WTC11 (cell line): ENCODE measurements around the gene CDIPT. TPM values are rescaled to one million over a fixed set of nuclear protein-coding genes. Genes with fewer than 3 reads are reported as not detected.

Source experiments
- ATAC-seq: fragments of 200-7000 bp; cut with Tn5 transposase; 2 replicates; pipeline ENCODE4 v1.10.0; 2021; ENCODE audit warnings: mild to moderate bottlenecking, moderate library complexity
- CTCF ChIA-PET: fragments of 300-600 bp; sonication (Branson Sonifier 250); formaldehyde crosslinking; loops from one replicate; lab custom pipeline; 2021; ENCODE audit warnings: antibody characterized with exemption; lab: Charles Lee
- POLR2A ChIA-PET: fragments of 350-600 bp; sonication (Branson Sonifier 250); formaldehyde crosslinking; loops from one replicate; lab custom pipeline; 2021; ENCODE audit warnings: antibody characterized with exemption; lab: Charles Lee
- DNase-seq: peaks from one replicate; pipeline ENCODE4 v3.0.0; 2021; ENCODE audit warnings: low spot score
- H3K27ac Mint-ChIP-seq: 2 replicates; pipeline ENCODE4 v1.8.0; 2021; ENCODE audit warnings: mixed read lengths
- H3K27me3 Mint-ChIP-seq: 2 replicates; pipeline ENCODE4 v1.8.0; 2021; ENCODE audit warnings: low read depth, mild to moderate bottlenecking, moderate library complexity, mixed read lengths
- H3K36me3 Mint-ChIP-seq: 2 replicates; pipeline ENCODE4 v1.8.0; 2021; ENCODE audit warnings: mixed read lengths
- H3K4me1 Mint-ChIP-seq: 2 replicates; pipeline ENCODE4 v1.8.0; 2022; ENCODE audit warnings: mixed read lengths
- H3K4me3 Mint-ChIP-seq: 2 replicates; pipeline ENCODE4 v1.8.0; 2021; ENCODE audit warnings: mild to moderate bottlenecking, moderate library complexity, mixed read lengths
- H3K9me3 Mint-ChIP-seq: 2 replicates; pipeline ENCODE4 v1.8.0; 2021; ENCODE audit warnings: mixed read lengths
- ATF3 ChIP-seq: sonication (generic); formaldehyde crosslinking; conservative IDR thresholded peaks from 2 replicates; pipeline ENCODE4 v1.8.1; 2022; ENCODE audit warnings: mild to moderate bottlenecking, missing genetic modification reagents
- E2F1 ChIP-seq: sonication (generic); formaldehyde crosslinking; IDR thresholded peaks from 2 replicates; pipeline ENCODE4 v1.8.0; 2022; ENCODE audit warnings: mild to moderate bottlenecking, missing genetic modification reagents
- EMX1 ChIP-seq: fragments of 250-450 bp; sonication (Bioruptor Pico); IDR thresholded peaks from 2 replicates; pipeline ENCODE4 v1.8.0; 2021; ENCODE audit warnings: mild to moderate bottlenecking
- FOXJ3 ChIP-seq: sonication (generic); formaldehyde crosslinking; IDR thresholded peaks from 2 replicates; pipeline ENCODE4 v1.9.0; 2021; ENCODE audit warnings: missing genetic modification reagents, mild to moderate bottlenecking, borderline replicate concordance
- FOXP4 ChIP-seq: sonication (generic); formaldehyde crosslinking; IDR thresholded peaks from 2 replicates; pipeline ENCODE4 v1.8.0; 2022; ENCODE audit warnings: mild to moderate bottlenecking, missing genetic modification reagents
- GABPB1 ChIP-seq: sonication (generic); formaldehyde crosslinking; IDR thresholded peaks from 2 replicates; pipeline ENCODE4 v1.8.1; 2023; ENCODE audit warnings: mild to moderate bottlenecking, missing genetic modification reagents
- GRHL2 ChIP-seq: fragments of 250-450 bp; sonication (Bioruptor Pico); IDR thresholded peaks from 2 replicates; pipeline ENCODE4 v1.8.0; 2022; ENCODE audit warnings: mild to moderate bottlenecking, moderate library complexity; ENCODE audit not compliant: insufficient replicate concordance, severe bottlenecking
- NFE2L1 ChIP-seq: sonication (generic); formaldehyde crosslinking; IDR thresholded peaks from 2 replicates; pipeline ENCODE4 v1.8.1; 2023; ENCODE audit warnings: missing genetic modification reagents
- NFYB ChIP-seq: sonication (generic); formaldehyde crosslinking; conservative IDR thresholded peaks from 2 replicates; pipeline ENCODE4 v1.8.0; 2022; ENCODE audit warnings: low read depth, missing genetic modification reagents
- SMAD3 ChIP-seq: sonication (generic); formaldehyde crosslinking; IDR thresholded peaks from 2 replicates; pipeline ENCODE4 v1.8.0; 2022; ENCODE audit warnings: missing genetic modification reagents, mild to moderate bottlenecking, borderline replicate concordance
- USF2 ChIP-seq: sonication (generic); formaldehyde crosslinking; IDR thresholded peaks from 2 replicates; pipeline ENCODE4 v1.8.1; 2023; ENCODE audit warnings: mild to moderate bottlenecking, missing genetic modification reagents, moderate library complexity
- ZNF281 ChIP-seq: sonication (generic); formaldehyde crosslinking; IDR thresholded peaks from 2 replicates; pipeline ENCODE4 v1.8.0; 2023; ENCODE audit warnings: mild to moderate bottlenecking, missing genetic modification reagents
- ZNF396 ChIP-seq: fragments of 250-450 bp; sonication (Bioruptor Pico); IDR thresholded peaks from 2 replicates; pipeline ENCODE4 v1.8.0; 2021; ENCODE audit warnings: mild to moderate bottlenecking, moderate library complexity, borderline replicate concordance
- total RNA-seq: library from RNA; stranded (reverse); gene quantifications from 3 replicates; pipeline ENCODE4 v1.2.3, GENCODE V29; 2021
- TF ChIP-seq, protein P1 (sequence below): sonication (generic); formaldehyde crosslinking; IDR thresholded peaks from 2 replicates; pipeline ENCODE4 v1.8.1; 2023; ENCODE audit warnings: mild to moderate bottlenecking, missing genetic modification reagents, borderline replicate concordance
- TF ChIP-seq, protein P2 (sequence below): fragments of 250-450 bp; sonication (Bioruptor Pico); IDR thresholded peaks from 2 replicates; pipeline ENCODE4 v1.9.0; 2021; ENCODE audit warnings: moderate library complexity, mild to moderate bottlenecking, inconsistent platforms, borderline replicate concordance

The CDIPT gene
- total RNA-seq, 1 experiment from 2014 or later: 71.7 TPM

DNA sequence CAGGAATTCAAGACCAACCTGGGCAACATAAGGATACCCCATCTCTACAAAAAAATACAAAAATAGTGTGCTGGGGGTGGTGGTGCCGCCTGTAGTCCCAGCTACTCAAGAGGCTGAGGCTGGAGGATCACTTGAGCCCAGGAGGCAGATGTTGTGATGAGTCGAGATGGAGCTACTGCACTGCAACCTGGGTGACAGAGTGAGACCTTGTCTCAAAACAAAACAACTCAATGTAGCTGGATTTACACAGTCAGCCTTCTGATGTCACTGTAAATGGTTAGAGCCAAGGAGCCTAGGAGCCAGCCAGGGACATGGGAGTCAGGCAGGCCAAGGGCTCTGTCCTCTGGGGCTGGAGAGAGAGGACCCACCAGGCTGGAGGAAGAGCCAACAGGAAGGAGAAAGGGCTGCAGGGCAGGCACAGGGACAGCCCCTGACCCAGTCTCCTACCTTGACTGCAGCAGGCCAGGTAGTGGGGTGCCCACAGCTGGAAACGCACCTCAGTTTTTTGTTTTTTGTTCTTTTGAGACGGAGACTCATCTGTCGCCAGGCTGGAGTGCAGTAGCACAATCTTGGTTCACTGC is 8.4 kb downstream of the CDIPT start (continued):
- no peak for TF ChIP-seq SMAD3 (CRISPR knock-in tag)
- TF ChIP-seq EMX1 (CRISPR knock-in tag): no peak
- no peak for TF ChIP-seq ZNF396 (CRISPR knock-in tag)
- TF ChIP-seq GRHL2 (CRISPR knock-in tag): no peak
- no peak for TF ChIP-seq ZNF281

DNA sequence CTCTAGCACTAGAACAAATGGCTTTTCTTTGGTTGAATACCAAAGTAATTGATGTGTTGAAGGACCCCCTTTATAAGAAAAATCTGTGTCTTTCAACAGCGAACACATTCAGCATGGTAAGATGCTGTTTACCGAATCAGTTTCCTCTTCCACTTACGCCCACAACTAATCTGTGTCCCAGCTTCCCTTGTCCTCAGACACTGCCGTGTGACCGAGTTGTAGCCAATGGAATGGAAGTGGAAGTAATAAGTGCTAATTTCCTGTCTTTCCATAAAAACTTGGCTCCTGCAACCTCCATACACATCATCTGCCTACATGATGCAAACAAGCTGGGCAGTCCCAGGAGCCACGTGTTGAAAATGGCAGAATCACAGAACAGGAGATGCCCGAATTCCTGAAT is 10.4 kb downstream of the CDIPT start:
- Mint-ChIP-seq H3K36me3 (no peaks in the 10 kb centered on the region), H3K4me3 (no peak overlapping the region), H3K27me3 (no peaks in the 10 kb centered on the region; the same call in 1 of the 2 replicates), H3K4me1 (peaks cover 14% of the 10 kb centered on the region), H3K9me3 (no peaks in the 10 kb centered on the region), H3K27ac (no peak overlapping the region)
- DNase-seq: no peak
- ChIA-PET POLR2A (interaction anchor here (0.9 kb wide), 1 partner anchor 25 kb away, joined by 3 read pairs; no protein-coding TSS in a partner anchor), CTCF (interaction anchor here (0.7 to 2.3 kb wide), 3 partner anchors 33 to 179 kb away, joined by 3 to 10 read pairs (median 5); partner anchors contain the start of genes MVP and TLCD3B)
- TF ChIP-seq, protein P1, sequence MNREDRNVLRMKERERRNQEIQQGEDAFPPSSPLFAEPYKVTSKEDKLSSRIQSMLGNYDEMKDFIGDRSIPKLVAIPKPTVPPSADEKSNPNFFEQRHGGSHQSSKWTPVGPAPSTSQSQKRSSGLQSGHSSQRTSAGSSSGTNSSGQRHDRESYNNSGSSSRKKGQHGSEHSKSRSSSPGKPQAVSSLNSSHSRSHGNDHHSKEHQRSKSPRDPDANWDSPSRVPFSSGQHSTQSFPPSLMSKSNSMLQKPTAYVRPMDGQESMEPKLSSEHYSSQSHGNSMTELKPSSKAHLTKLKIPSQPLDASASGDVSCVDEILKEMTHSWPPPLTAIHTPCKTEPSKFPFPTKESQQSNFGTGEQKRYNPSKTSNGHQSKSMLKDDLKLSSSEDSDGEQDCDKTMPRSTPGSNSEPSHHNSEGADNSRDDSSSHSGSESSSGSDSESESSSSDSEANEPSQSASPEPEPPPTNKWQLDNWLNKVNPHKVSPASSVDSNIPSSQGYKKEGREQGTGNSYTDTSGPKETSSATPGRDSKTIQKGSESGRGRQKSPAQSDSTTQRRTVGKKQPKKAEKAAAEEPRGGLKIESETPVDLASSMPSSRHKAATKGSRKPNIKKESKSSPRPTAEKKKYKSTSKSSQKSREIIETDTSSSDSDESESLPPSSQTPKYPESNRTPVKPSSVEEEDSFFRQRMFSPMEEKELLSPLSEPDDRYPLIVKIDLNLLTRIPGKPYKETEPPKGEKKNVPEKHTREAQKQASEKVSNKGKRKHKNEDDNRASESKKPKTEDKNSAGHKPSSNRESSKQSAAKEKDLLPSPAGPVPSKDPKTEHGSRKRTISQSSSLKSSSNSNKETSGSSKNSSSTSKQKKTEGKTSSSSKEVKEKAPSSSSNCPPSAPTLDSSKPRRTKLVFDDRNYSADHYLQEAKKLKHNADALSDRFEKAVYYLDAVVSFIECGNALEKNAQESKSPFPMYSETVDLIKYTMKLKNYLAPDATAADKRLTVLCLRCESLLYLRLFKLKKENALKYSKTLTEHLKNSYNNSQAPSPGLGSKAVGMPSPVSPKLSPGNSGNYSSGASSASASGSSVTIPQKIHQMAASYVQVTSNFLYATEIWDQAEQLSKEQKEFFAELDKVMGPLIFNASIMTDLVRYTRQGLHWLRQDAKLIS (CRISPR knock-in tag): no peak
- peak; percentile 42; the same call in 1 of the 2 replicates for TF ChIP-seq NFYB (CRISPR knock-in tag)
- TF ChIP-seq FOXJ3 (CRISPR knock-in tag): no peak
- TF ChIP-seq, protein P2, sequence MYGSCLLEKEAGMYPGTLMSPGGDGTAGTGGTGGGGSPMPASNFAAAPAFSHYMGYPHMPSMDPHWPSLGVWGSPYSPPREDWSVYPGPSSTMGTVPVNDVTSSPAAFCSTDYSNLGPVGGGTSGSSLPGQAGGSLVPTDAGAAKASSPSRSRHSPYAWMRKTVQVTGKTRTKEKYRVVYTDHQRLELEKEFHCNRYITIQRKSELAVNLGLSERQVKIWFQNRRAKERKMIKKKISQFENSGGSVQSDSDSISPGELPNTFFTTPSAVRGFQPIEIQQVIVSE (CRISPR knock-in tag): no peak
- no peak for TF ChIP-seq GABPB1 (CRISPR knock-in tag)
- peak; percentile 21; the same call in 1 of the 2 replicates for TF ChIP-seq USF2 (CRISPR knock-in tag)
- ATAC-seq: no peak

GRCh38 chr16:29850998-29851397 is 12.0 kb downstream of the CDIPT start:
- ATAC-seq (no peak), DNase-seq (no peak)
- no peak overlapping the region for H3K4me3 Mint-ChIP-seq
- H3K4me1 Mint-ChIP-seq: peaks cover 10% of the 10 kb centered on the region
- H3K36me3 Mint-ChIP-seq: no peaks in the 10 kb centered on the region; the same call in 1 of the 2 replicates
- ChIA-PET POLR2A (interaction anchor here (0.7 kb wide), 1 partner anchor 13 kb away, joined by 5 read pairs; no protein-coding TSS in a partner anchor), CTCF (interaction anchor here (0.7 to 4.6 kb wide), 4 partner anchors 19 to 180 kb away, joined by 3 to 37 read pairs (median 4); partner anchors contain the start of genes MVP, TAOK2 and TLCD3B)
- no peaks in the 10 kb centered on the region; the same call in 1 of the 2 replicates for H3K27me3 Mint-ChIP-seq
- no peaks in the 10 kb centered on the region for H3K9me3 Mint-ChIP-seq
- no peak overlapping the region for H3K27ac Mint-ChIP-seq
- TF ChIP-seq FOXP4 (CRISPR knock-in tag) (no peak), E2F1 (no peak), NFE2L1 (CRISPR knock-in tag) (no peak), ATF3 (CRISPR knock-in tag) (no peak)
